ENCODE results near the gene ATP5F1C.

DNA sequence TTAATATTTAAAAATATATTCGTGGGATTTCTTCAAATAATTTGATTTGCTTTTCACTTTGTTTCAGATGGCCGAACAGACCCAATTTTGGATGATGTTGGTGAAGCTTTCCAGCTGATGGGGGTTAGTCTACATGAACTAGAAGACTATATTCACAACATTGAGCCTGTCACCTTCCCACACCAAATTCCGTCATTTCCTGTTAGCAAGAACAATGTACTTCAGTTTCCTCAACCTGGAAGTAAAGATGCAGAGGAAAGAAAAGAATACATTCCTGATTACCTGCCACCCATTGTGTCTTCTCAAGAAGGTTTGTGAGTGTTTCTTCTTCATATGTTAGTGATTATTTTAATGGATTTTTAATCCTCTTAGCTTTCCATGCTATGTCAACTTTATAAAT lies 36.3 kb downstream of the ATP5F1C start:
- TF ChIP-seq, protein P1, sequence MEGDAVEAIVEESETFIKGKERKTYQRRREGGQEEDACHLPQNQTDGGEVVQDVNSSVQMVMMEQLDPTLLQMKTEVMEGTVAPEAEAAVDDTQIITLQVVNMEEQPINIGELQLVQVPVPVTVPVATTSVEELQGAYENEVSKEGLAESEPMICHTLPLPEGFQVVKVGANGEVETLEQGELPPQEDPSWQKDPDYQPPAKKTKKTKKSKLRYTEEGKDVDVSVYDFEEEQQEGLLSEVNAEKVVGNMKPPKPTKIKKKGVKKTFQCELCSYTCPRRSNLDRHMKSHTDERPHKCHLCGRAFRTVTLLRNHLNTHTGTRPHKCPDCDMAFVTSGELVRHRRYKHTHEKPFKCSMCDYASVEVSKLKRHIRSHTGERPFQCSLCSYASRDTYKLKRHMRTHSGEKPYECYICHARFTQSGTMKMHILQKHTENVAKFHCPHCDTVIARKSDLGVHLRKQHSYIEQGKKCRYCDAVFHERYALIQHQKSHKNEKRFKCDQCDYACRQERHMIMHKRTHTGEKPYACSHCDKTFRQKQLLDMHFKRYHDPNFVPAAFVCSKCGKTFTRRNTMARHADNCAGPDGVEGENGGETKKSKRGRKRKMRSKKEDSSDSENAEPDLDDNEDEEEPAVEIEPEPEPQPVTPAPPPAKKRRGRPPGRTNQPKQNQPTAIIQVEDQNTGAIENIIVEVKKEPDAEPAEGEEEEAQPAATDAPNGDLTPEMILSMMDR (IDR thresholded peaks at IDR 0.05) = no peak
- TF ChIP-seq ZFX (IDR thresholded peaks at IDR 0.05; ENCODE audit: borderline replicate concordance) = no peak
